Colon (tissue), 2 donors: Measurements from ENCODE around the gene HEMK1.

ENCODE experiments used
- FAIRE-seq: peaks from 2 replicates; lab custom pipeline; 2012; peaks lifted over from hg19 to GRCh38; lab: Jason Lieb, UNC
- donor health status: control.
- donor health status: control.

The HEMK1 gene

GRCh38 chr3:50568947-50569749 is at the start of gene HEMK1:
Gene HEMK1 (plus strand): TSS chr3:50569522. CDS start chr3:50571105, 1,583 bp downstream.
- peak; percentile 49 for FAIRE-seq

GRCh38 chr3:50520849-50521248 is 48.5 kb upstream of the HEMK1 start:
- FAIRE-seq: no peak

- no peak for FAIRE-seq
Measured at GRCh38 chr3:50521572-50521971, 47.8 kb upstream of the HEMK1 start.

- no peak for FAIRE-seq
Measured at GRCh38 chr3:50523279-50523811, 46.0 kb upstream of the HEMK1 start.

GRCh38 chr3:50524746-50525145 is 44.6 kb upstream of the HEMK1 start:
- FAIRE-seq: no peak

- no peak for FAIRE-seq
Measured at GRCh38 chr3:50525191-50525910, 44.0 kb upstream of the HEMK1 start.

- FAIRE-seq: no peak
Measured at GRCh38 chr3:50525987-50526386, 43.3 kb upstream of the HEMK1 start.

- FAIRE-seq: no peak
Measured at GRCh38 chr3:50530001-50530970, 39.0 kb upstream of the HEMK1 start.

- no peak for FAIRE-seq
Measured at GRCh38 chr3:50531201-50531600, 38.1 kb upstream of the HEMK1 start.

GRCh38 chr3:50532062-50532705 is 37.1 kb upstream of the HEMK1 start:
- no peak for FAIRE-seq

GRCh38 chr3:50533316-50533715 is 36.0 kb upstream of the HEMK1 start:
- no peak for FAIRE-seq

- FAIRE-seq: no peak
Measured at GRCh38 chr3:50533807-50534461, 35.4 kb upstream of the HEMK1 start.

GRCh38 chr3:50534681-50535330 is 34.5 kb upstream of the HEMK1 start:
- no peak for FAIRE-seq

GRCh38 chr3:50536471-50537180 is 32.7 kb upstream of the HEMK1 start:
- no peak for FAIRE-seq

- FAIRE-seq: no peak
Measured at GRCh38 chr3:50537421-50538129, 31.7 kb upstream of the HEMK1 start.

- no peak for FAIRE-seq
Measured at GRCh38 chr3:50539356-50540286, 29.7 kb upstream of the HEMK1 start.

- no peak for FAIRE-seq
Measured at GRCh38 chr3:50542177-50543034, 26.9 kb upstream of the HEMK1 start.
